COLO668 (cell line): Measurements from ENCODE around the gene USP5.
A peak's percentile ranks its signal among the peaks of the same experiment; 100 is the strongest.
"Not testable (repeated sequence)": the region's sequence is repeated elsewhere in the genome, so short reads cannot be mapped to it uniquely, and the experiment has no call there.

Source experiments
- DNase-seq: peaks from one replicate; lab custom pipeline; 2025; ENCODE audit not compliant: unreplicated experiment; lab: John Stamatoyannopoulos, UW

USP5 gene

DNA sequence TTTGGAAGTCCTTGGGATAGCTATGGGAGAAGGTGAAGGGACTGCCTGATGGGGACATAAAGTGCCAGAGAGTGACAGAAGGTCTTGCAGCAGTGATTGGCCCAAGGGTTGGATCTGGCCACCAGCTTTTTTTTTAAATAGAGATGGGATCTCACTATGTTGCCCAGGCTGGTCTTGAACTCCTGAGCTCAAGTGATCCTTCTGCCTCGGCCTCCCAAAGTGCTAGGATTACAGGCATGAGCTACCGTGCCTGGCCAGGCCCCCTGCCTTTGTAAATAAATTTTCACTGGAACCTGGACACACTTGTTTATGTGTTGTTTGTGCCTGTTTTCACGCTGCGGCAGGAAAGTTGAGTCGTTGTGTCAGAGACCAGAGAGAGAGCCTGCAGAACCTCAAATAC, 13.4 kb downstream of the USP5 start:
- not testable (repeated sequence) for DNase-seq

DNA sequence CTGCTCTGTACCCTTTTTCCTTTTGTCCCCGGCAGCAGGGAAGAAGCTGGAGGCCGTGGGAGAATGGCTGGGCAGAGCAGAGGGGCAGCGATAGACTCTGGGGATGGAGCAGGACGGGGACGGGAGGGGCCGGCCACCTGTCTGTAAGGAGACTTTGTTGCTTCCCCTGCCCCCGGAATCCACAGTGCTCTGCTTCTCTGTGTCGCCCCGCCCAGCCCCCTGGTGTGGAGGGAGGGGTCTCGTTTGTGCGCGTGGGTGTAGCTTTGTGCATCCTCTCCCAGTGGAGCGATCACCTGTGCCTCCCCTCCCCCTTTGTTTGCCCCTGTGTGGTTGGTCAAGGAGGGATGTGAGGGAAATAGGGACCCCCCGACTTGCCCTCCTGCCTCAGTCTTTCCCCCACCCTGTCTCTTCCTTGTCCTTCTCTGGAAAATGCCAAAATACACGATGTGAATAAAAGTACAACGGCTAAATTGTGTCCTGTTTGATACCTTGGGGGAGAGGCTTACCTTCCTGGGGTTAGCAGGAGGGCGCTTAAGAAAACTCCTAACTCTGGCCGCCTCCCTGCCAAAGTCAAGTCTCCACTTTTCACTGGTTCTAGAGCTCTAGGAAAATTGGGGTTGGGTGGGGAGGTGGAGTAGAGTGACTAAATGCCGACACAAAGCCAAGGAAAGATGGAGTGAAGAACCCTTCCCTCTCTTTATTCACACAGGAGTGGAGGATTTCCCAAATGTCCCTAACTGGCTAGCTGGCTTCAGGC, 14.4 kb downstream of the USP5 start:
- no peak for DNase-seq

DNA sequence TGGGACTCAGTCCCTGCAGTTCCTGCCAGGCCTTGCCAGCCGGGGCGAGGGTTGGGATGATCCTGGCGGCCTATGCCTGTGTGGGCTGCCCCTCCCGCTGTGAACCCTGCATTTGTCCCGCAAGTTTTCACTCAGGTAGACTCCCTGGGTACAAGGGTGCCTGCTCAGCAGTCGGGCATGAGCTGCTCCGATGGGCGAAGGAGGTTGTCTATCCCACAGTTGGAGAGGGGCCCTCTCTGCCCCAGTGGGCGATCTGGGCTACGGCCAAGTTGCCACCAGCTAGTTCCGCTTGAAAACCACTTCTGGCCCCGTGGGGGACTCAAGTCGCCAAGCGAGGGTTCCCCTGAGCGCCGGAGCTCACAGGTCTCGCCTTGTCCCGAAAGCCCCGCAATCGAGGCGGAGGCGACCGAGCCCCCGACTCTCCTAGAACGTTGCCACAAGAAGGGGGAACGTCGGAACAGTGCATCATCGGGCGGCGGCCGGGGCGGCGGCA, 15.0 kb downstream of the USP5 start:
- DNase-seq, result no peak

DNA sequence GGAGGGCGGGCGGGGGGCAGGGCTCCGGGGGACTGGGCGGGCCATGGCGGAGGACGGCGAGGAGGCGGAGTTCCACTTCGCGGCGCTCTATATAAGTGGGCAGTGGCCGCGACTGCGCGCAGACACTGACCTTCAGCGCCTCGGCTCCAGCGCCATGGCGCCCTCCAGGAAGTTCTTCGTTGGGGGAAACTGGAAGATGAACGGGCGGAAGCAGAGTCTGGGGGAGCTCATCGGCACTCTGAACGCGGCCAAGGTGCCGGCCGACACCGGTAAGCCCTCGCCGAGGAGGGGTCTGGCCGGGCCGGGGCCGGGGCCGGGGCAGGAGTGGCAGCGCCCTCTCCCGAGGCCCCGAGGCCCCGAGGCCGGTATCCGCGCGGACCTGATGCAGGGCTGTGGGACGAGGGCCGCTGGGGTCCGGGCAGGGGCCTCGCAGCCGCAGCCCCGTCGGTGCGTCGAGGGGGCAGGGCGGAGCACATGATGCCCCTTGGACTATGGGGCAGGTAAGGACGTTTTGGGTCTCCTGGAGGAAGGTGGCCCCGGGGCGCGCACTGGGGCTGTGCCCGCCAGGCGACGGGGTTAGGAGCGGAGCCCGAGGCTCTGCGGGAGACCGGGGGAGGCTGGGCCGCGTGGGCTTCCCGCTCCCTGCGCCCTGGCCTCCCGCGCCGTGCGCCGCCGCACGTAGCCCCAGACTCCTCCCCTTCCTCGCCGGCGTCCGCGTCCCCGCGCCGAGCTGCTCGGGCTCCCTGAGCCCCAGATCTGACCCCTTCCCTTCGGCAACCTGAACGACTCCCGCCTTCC, 15.7 kb downstream of the USP5 start, which contains the start of gene TPI1:
Gene TPI1 (plus strand): TSS at position 119 of the 798 bp plus-strand sequence. CDS start 36 bp downstream, at position 155.
- DNase-seq, result peak; percentile 72

DNA sequence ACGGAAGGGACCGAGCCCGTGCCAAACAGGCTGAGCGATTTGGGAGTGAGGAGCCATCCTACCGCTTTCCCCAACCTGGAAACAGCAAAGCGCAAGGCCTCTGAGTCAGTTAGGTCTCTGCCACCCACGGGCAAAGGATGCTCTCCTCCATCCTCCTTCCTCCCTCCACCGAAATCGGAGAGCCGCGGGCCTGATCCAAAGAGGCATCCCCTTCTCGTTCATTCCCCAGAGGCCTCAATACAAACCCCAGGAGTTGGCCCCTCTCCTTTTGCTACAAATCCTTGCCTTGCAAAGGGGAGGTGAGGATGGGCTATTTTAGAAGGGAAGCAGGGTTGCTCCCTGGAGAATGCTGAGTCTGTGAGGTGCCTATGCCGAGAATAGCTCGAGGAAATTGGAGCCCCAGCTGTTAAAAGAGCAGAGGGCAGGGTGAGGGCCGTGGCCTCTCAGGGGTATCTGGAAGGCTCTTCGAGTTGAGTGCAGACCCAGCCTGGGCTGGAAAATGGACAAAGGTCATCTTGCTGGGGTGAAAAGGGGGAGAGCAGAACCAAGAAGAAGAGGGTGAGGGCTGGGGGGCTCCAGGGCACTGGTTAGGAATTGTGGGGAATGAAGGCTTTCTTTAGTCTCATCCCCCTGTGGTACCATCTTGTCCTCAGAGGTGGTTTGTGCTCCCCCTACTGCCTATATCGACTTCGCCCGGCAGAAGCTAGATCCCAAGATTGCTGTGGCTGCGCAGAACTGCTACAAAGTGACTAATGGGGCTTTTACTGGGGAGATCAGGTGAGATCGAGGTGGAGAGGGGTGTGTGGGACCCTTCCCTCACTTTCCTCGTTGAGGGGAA, 16.5 kb downstream of the USP5 start:
- DNase-seq, result no peak

DNA sequence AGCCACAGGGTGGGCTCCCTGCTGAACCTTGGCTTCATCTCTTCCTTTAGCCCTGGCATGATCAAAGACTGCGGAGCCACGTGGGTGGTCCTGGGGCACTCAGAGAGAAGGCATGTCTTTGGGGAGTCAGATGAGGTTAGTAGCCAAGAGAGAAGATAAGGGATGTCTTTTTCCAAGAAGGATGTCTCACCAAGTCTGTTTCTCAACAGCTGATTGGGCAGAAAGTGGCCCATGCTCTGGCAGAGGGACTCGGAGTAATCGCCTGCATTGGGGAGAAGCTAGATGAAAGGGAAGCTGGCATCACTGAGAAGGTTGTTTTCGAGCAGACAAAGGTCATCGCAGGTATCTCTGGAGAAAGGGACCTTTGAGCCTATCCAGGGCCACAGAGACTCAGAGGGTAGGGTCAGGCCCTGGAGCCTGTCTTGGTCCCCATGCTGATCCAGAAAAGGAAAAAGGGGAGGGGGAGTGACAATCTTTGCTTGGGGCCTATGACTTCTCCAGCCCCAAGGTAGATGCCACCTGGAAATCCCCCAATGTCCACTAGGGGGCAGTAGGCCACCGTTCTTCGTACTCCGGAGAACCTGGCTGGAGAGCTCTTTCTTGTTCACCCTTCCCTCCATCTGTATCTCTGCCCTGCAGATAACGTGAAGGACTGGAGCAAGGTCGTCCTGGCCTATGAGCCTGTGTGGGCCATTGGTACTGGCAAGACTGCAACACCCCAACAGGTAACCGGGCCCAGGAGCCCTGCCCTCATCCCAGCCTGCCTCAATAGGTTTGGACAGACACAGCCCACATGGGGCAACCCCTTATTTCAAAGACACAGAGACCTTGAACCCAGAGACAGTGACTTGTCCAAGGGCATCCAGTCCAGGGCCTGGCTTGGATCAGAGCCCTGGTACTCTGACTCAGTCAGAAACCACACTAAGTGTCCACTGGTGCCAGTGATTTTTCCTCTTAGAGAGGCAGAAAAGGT, 17.4 kb downstream of the USP5 start:
- DNase-seq, result peak; percentile 74

DNA sequence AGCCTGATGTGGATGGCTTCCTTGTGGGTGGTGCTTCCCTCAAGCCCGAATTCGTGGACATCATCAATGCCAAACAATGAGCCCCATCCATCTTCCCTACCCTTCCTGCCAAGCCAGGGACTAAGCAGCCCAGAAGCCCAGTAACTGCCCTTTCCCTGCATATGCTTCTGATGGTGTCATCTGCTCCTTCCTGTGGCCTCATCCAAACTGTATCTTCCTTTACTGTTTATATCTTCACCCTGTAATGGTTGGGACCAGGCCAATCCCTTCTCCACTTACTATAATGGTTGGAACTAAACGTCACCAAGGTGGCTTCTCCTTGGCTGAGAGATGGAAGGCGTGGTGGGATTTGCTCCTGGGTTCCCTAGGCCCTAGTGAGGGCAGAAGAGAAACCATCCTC, 18.4 kb downstream of the USP5 start:
- not testable (repeated sequence) for DNase-seq

DNA sequence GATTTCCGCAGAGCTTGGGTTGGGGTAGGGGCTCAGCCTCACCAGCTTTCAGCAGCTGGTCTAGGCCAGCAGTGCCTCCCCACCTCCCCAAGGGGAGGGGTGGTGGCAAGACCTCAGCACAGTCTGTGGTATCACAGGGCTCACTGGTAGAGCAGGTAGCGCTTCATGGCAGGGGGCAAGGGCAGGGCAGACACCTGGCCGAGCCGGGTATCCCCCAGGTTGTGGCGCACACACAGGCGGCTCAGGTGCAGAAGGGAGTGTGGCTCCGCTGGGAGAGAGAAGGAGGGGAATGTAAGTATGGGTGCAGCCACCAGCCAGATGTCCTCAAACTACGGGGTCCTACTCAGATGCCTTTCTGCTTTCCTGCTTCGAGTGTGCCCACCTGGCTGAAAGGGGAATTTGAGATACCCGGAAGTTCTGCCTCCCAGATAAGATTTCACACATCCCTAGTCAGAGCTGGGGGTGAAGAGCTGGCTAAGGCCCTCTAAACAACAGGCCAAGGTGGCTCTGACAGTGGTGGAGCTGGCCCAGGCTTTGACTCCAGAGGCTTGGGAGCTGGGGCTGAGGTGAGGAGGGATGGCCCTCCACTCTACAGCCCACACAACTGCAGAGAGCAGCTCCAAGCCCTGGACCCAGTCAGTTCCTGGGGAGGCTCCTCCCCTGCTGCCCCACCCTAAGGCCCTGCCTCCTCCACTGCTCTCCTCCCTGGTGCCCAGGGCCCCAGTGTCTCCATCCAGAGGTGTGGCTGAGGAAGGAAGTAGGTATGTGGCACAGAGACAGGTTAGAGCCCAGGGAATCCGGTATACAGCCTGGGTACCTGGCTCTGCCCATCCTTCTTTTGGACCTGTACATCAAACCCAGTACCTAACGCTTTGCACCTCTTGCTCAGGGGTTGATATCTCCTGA, 19.4 kb downstream of the USP5 start:
- peak; percentile 15 for DNase-seq

DNA sequence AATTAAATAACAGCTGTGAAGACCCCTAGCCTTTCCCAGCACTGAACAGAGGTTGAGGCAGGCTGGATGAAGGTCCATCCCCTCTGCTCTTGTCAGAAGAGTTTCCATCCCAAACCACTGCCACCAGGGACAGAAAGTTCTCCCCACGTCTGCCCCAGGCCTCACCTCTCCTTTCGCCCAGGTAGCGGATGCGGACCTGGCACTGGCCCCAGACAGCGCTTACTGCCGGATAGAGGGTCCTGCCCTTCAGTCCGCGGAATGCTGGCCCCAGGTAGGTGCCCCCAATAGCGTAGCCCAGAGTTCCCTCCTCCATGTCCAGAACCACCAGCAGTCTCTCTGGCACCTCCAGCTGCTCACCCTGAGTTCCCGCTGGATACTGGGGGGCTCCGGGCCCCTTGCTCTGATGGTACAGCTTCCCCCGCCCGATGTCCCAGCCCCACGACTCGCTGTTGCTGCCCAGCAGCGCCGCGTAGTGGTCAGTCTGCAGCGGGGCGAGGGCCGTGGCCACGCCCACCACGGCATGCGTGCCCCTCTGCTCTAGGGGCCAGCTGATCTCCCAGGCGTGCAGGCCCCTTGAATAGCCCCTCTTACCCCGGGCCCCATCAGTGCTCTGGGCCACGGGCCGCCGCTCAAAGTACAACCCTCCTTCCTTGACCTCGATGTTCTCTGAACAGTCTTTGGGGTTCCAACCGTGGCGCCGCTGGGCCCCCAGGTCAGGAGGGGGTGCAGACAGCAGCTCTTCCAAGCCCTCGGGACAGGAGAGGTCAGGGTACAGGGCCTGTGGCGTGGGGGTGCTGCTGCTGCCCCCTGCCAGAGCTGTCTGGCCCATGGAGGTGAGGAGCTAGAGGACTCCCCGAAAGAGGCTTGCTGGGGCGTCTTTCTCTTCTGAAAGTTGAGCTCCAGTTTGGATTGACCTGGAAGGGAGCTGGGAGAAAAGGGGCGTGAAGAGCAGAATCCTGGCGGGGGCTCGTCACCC, 20.4 kb downstream of the USP5 start:
- peak; percentile 76 for DNase-seq

DNA sequence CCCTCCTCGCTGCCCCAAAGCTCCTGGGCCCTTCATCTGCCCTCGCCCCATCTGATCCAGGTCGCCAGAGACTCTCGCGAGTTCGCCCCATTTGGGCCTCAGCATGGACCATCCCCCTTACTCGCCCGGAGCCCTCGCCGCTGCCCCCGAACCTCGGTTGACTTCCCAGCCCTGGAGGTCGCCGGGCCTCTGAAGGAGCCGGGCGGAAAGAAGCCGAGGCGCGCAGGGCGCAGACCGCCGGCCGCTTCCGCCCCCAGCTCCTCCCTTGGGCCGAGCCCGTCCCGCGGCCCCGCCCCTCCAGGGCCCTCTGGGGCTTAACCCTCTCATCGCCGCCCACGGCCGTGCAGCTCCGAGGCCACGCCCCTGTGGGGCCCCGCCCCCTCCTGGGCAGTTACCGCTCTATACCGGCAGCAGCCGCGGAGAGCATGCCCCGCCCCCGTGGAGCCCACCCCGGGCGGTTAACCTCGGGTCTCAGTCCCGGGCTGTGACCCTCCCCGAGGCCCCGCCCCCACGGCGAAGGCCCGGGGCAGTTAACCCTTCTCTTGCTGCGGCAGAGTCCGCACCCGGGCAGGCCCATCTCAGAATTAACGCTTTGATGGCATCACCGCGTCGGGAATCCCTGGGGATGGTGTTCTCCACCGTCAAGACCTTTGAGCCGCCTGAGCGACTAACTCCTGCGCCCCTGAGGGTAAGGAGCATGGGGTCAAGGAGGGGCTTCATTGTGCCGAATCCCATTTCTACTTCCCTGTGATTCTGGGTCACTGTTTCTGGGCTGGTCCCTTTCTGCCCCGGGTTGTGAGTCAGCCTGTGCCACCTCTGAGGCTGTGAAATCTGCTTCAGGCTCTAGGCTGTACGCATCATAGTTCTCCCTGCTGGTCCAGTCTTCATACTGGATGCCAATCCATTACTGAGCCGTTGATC, 21.4 kb downstream of the USP5 start, which contains the start of gene SPSB2:
Gene SPSB2 (minus strand): TSS at position 210 of the 921 bp plus-strand sequence. CDS start 402 bp downstream, outside the sequence.
- DNase-seq, result peak; percentile 96

DNA sequence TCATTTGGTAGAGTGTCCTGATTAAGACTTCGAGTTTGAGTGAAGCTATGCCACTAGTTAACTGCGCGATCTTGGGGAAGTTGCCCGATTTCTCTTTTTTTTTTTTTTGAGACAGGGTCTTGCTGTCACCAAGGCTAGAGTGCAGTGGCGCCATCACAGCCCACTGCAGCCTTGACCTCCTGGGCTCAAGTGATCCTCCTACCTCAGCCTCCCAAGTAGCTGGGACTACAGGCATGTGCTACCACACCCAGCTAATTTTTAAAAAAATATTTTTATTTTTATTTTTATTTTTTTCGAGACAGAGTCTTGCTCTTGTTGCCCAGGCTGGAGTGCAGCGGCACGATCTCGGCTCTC, 22.0 kb downstream of the USP5 start:
- DNase-seq, result not testable (repeated sequence)

DNA sequence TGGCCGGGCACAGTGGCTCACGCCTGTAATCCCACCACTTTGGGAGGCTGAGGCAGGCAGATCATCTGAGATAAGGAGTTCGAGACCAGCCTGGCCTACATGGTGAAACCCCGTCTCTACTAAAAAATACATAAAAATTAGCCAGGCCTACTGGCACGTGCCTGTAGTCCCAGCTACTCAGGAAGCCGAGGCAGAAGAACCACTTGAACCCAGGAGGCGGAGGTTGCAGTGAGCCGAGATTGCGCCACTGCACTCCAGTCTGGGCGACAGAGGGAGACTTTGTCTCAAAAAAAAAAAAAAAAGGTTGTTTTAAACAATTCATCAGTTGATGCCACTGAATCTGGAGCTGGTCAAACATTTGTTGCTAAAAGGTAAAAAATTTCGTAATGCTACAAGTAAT, 27.9 kb downstream of the USP5 start:
- not testable (repeated sequence) for DNase-seq

DNA sequence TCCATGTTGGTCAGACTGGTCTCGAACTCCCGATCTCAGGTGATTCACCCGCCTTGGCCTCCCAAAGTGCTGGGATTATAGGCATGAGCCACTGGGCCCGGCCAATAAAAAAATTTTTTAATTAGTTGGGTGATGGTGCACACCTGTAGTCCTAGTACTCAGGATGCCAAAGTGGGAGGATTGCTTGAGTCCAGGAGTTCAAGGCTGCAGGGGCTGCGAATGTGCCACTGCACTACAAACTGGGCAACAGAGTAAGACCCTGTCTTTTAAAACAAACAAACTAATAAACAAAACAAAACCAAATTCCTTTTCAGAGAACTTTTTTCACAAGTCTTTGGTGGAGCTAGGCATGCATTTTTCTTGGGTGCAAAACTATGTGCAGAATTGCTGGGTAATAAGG, 31.3 kb downstream of the USP5 start:
- no peak for DNase-seq

DNA sequence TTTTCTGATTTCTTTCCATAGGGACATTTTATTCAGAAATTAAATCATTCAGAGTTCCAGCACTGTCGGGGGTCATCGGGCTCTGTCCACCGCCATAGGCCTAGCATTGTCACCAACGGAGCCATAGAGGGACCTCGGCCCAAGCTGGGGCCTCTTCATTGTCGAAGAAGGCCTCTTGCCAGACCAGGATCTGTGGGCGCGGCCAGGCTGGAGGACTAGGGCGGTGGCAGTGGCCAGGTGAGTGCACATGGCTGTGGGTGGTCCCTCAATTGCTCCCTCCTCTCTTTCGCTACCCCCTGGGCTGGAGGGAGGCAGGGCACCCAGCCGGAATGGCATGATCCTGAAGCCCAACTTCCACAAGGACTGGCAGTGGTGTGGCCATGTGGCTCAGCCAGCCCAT, 31.7 kb downstream of the USP5 start:
- no peak for DNase-seq

DNA sequence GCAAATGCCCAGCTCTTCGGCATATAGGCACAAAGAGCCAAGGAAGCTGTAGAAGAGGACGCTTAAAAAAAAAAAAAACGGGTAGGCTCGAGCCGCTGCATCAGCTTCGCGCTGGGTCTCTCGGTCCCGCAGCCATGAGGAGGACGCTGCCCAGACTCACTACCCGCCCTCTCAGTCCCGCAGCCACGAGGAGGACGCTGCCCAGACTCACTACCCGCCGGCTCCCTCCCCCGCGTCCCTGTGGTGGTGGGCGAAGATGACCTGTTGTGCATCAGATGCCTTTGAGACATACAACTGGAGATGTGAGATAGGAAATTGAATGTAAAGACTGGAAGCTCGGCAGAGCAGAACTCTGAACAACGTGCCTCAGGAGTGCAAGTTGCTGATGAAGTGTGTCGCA, 32.6 kb downstream of the USP5 start:
- DNase-seq, result no peak

DNA sequence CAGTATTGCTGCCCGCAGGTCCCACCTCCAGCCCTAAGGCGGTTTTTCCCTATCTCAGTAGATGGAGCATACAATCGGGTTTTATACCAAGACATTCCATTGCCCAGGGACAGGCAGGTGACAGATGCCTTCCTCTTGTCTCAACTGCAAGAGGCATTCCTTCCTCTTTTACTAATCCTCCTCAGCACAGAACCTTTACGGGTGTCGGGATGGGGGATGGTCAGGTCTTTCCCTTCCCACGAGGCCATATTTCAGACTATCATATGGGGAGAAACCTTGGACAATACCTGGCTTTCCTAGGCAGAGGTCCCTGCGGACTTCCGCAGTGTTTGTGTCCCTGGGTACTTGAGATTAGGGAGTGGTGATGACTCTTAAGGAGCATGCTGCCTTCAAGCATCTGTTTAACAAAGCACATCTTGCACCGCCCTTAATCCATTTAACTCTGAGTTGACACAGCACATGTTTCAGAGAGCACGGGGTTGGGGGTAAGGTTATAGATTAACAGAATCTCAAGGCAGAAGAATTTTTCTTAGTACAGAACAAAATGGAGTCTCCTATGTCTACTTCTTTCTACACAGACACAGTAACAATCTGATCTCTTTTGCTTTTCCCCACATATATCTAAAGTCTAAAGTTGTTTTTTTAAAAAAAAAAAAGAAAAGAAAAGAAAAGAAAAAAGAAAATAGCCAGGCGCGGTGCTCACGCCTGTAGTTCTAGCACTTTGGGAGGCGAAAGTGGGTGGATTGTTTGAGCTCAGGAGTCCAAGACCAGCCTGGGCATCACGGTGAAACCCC, 34.5 kb downstream of the USP5 start:
- DNase-seq, result not testable (repeated sequence)
